ENCODE measurements around the gene SLC25A21.

DNA sequence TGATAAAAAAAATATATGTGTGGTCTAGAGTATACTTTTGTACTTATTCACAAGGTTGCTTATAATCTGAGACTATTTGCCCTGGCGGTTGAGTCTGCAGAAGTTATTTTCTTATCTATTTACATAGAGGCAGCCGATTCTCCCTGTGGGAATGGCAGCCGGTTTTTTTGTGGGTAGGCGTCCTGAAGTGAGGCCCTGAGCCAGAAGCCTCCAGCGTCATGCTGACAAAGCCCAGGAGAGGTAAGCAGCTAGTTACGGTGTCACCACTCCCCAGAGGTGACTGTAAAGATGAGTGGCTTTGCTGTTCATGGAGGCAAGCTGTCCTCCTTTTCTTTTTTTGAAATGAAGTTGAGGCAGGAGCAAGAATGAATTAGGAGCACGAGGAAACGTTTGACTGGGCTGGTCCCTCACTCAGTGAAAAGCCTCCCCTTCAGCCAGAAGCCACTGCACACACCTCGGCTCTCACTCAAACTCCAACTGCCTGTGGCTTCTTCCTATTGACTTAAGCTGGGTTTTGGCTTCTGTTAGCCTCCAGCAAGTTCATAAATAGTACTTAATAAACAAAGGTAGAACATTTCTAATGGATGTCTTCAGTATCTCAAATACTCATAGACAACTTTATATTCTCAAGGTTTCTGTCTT, 489.2 kb downstream of the SLC25A21 start:
- TF ChIP-seq, protein P1, sequence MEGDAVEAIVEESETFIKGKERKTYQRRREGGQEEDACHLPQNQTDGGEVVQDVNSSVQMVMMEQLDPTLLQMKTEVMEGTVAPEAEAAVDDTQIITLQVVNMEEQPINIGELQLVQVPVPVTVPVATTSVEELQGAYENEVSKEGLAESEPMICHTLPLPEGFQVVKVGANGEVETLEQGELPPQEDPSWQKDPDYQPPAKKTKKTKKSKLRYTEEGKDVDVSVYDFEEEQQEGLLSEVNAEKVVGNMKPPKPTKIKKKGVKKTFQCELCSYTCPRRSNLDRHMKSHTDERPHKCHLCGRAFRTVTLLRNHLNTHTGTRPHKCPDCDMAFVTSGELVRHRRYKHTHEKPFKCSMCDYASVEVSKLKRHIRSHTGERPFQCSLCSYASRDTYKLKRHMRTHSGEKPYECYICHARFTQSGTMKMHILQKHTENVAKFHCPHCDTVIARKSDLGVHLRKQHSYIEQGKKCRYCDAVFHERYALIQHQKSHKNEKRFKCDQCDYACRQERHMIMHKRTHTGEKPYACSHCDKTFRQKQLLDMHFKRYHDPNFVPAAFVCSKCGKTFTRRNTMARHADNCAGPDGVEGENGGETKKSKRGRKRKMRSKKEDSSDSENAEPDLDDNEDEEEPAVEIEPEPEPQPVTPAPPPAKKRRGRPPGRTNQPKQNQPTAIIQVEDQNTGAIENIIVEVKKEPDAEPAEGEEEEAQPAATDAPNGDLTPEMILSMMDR (IDR thresholded peaks at IDR 0.05) = no peak
- no peak for TF ChIP-seq EZH2phosphoT487 (IDR thresholded peaks at IDR 0.05)
- no peak for TF ChIP-seq EZH2 (IDR thresholded peaks at IDR 0.05)
